NCI-H2029 treated with DMSO at 0.1 percent for 48 hours (cell line): Measurements from ENCODE around the gene GSTA3.
"Not testable (repeated sequence)": the region's sequence is repeated elsewhere in the genome, so short reads cannot be mapped to it uniquely, and the experiment has no call there.

ENCODE experiments used
- DNase-seq: peaks from one replicate; lab custom pipeline; 2025; lab: John Stamatoyannopoulos, UW

Gene GSTA3

GRCh38 chr6:52909531-52909930 lies at the start of gene GSTA3:
Gene GSTA3 (minus strand): TSS chr6:52909698. CDS start chr6:52905834, 3,864 bp downstream.
- no peak for DNase-seq

GRCh38 chr6:52958546-52959255 lies 49.2 kb upstream of the GSTA3 start:
- DNase-seq, result no peak

- DNase-seq, result no peak
These were observed 46.4 kb upstream of the GSTA3 start for GRCh38 chr6:52955871-52956270.

GRCh38 chr6:52953911-52954839 lies 44.7 kb upstream of the GSTA3 start:
- no peak for DNase-seq

- DNase-seq, result no peak
These were observed 36.8 kb upstream of the GSTA3 start for GRCh38 chr6:52946306-52946705.

- not testable (repeated sequence) for DNase-seq
These were observed 33.3 kb upstream of the GSTA3 start for GRCh38 chr6:52942821-52943220.

- DNase-seq, result no peak
These were observed 32.7 kb upstream of the GSTA3 start for GRCh38 chr6:52942221-52942620.

- DNase-seq, result no peak
These were observed 28.4 kb upstream of the GSTA3 start for GRCh38 chr6:52937908-52938307.

GRCh38 chr6:52933778-52934177 lies 24.3 kb upstream of the GSTA3 start:
- no peak for DNase-seq

GRCh38 chr6:52931351-52931750 lies 21.9 kb upstream of the GSTA3 start:
- no peak for DNase-seq

GRCh38 chr6:52929321-52930164 lies 20.0 kb upstream of the GSTA3 start:
- DNase-seq, result peak; percentile 6

- no peak for DNase-seq
These were observed 18.0 kb upstream of the GSTA3 start for GRCh38 chr6:52927451-52927850.

- DNase-seq, result no peak
These were observed 16.7 kb upstream of the GSTA3 start for GRCh38 chr6:52925919-52926792.

- DNase-seq, result no peak
These were observed 15.5 kb upstream of the GSTA3 start for GRCh38 chr6:52925042-52925441.

- not testable (repeated sequence) for DNase-seq
These were observed 14.2 kb upstream of the GSTA3 start for GRCh38 chr6:52923689-52924088.

GRCh38 chr6:52922161-52922560 lies 12.7 kb upstream of the GSTA3 start:
- DNase-seq, result no peak

GRCh38 chr6:52921743-52922142 lies 12.2 kb upstream of the GSTA3 start:
- DNase-seq, result no peak

GRCh38 chr6:52919511-52919910 lies 10.0 kb upstream of the GSTA3 start:
- not testable (repeated sequence) for DNase-seq

GRCh38 chr6:52918771-52919170 lies 9.3 kb upstream of the GSTA3 start:
- not testable (repeated sequence) for DNase-seq

GRCh38 chr6:52918027-52918686 lies 8.7 kb upstream of the GSTA3 start:
- not testable (repeated sequence) for DNase-seq

- DNase-seq, result no peak
These were observed 5.0 kb upstream of the GSTA3 start for GRCh38 chr6:52914516-52914915.
